HG02981 (cell line): ENCODE measurements around the gene OR7C1.
"Not testable (repeated sequence)": the region's sequence is repeated elsewhere in the genome, so short reads cannot be mapped to it uniquely, and the experiment has no call there.

ENCODE experiments used
- ATAC-seq: cut with Tn5 transposase; IDR thresholded peaks from one replicate; pipeline ENCODE4 v1.9.1; 2021; ENCODE audit warnings: mild to moderate bottlenecking, moderate library complexity; ENCODE audit not compliant: unreplicated experiment

OR7C1 gene

GRCh38 chr19:14835011-14835410 is at the start of gene OR7C1, which contains the start of gene OR7A5:
Gene OR7C1, minus strand, starts transcription at chr19:14835185. Its CDS starts 35,049 bp downstream, at chr19:14800136.
Gene OR7A5, minus strand, starts transcription at chr19:14835185. Its CDS starts 6,944 bp downstream, at chr19:14828241.
- no peak for ATAC-seq

GRCh38 chr19:14871619-14872230 is 36.7 kb upstream of the OR7C1 start:
- ATAC-seq: no peak

- no peak for ATAC-seq
Observed at GRCh38 chr19:14868497-14868896, 33.5 kb upstream of the OR7C1 start.

- no peak for ATAC-seq
Observed at GRCh38 chr19:14848822-14849221, 13.8 kb upstream of the OR7C1 start, which contains the start of gene OR7A10. Gene OR7A10, minus strand, starts transcription at chr19:14848922. Its CDS starts 7,045 bp downstream, at chr19:14841877.

- no peak for ATAC-seq
Observed at GRCh38 chr19:14843578-14843977, 8.6 kb upstream of the OR7C1 start.

GRCh38 chr19:14843169-14843568 is 8.2 kb upstream of the OR7C1 start:
- no peak for ATAC-seq

GRCh38 chr19:14840206-14840605 is 5.2 kb upstream of the OR7C1 start:
- ATAC-seq: no peak

GRCh38 chr19:14837391-14837790 is 2.4 kb upstream of the OR7C1 start:
- ATAC-seq: no peak

GRCh38 chr19:14830702-14831101 is 4.3 kb downstream of the OR7C1 start:
- no peak for ATAC-seq

- ATAC-seq: no peak
Observed at GRCh38 chr19:14826006-14826405, 9.0 kb downstream of the OR7C1 start.

GRCh38 chr19:14821937-14822336 is 13.0 kb downstream of the OR7C1 start:
- ATAC-seq: no peak

GRCh38 chr19:14818588-14818987 is 16.4 kb downstream of the OR7C1 start:
- ATAC-seq: no peak

GRCh38 chr19:14817052-14817451 is 17.9 kb downstream of the OR7C1 start:
- no peak for ATAC-seq

GRCh38 chr19:14814982-14815652 is 19.9 kb downstream of the OR7C1 start:
- ATAC-seq: no peak

GRCh38 chr19:14809272-14810057 is 25.5 kb downstream of the OR7C1 start:
- no peak for ATAC-seq

GRCh38 chr19:14804765-14805164 is 30.2 kb downstream of the OR7C1 start:
- no peak for ATAC-seq

GRCh38 chr19:14798760-14799159 is 36.2 kb downstream of the OR7C1 start:
- ATAC-seq: no peak

GRCh38 chr19:14796021-14796420 is 39.0 kb downstream of the OR7C1 start:
- ATAC-seq: no peak

GRCh38 chr19:14795078-14795721 is 39.8 kb downstream of the OR7C1 start:
- no peak for ATAC-seq

GRCh38 chr19:14792250-14792649 is 42.7 kb downstream of the OR7C1 start:
- ATAC-seq: not testable (repeated sequence)

GRCh38 chr19:14786421-14786851 is 48.5 kb downstream of the OR7C1 start:
- no peak for ATAC-seq
